Neural cell (in vitro differentiated cells): ENCODE measurements around the gene ARNT2. TPM values are rescaled to one million over a fixed set of nuclear protein-coding genes. Genes with fewer than 3 reads are reported as not detected.

Experiments
- H2AFZ ChIP-seq: fragments of 200-600, 300-800 bp; sonication (generic), shearing (Covaris generic); 2 replicates; pipeline ENCODE4 v1.6.0; 2014; ENCODE audit warnings: low read depth, mild to moderate bottlenecking, antibody characterized with exemption, low read length, moderate library complexity
- H3F3A ChIP-seq: fragments of 200-600 bp; shearing (Covaris generic); 2 replicates; pipeline ENCODE4 v1.6.1; 2016; ENCODE audit warnings: mild to moderate bottlenecking, moderate library complexity, mixed read lengths, antibody characterized with exemption, low read length; ENCODE audit not compliant: insufficient read depth, poor library complexity, severe bottlenecking
- H3K27ac ChIP-seq: fragments of 200-600, 300-800 bp; sonication (generic), shearing (Covaris generic); 2 replicates; pipeline ENCODE4 v1.5.1; 2014; ENCODE audit warnings: mild to moderate bottlenecking, low read length, moderate library complexity
- H3K27me3 ChIP-seq: fragments of 300-800, 200-600 bp; sonication (generic), shearing (Covaris generic); 2 replicates; pipeline ENCODE4 v1.6.0; 2014; ENCODE audit warnings: mild to moderate bottlenecking, low read depth, low read length, moderate library complexity; ENCODE audit not compliant: insufficient read depth
- H3K36me3 ChIP-seq: fragments of 300-800, 200-600 bp; sonication (generic), shearing (Covaris generic); 2 replicates; pipeline ENCODE4 v1.5.1; 2014; ENCODE audit warnings: mild to moderate bottlenecking, antibody characterized with exemption, low read length, moderate library complexity; ENCODE audit not compliant: insufficient read depth
- H3K4me2 ChIP-seq: fragments of 300-800, 200-600 bp; sonication (generic), shearing (Covaris generic); 2 replicates; pipeline ENCODE4 v1.6.0; 2014; ENCODE audit warnings: mild to moderate bottlenecking, low read length
- H3K4me3 ChIP-seq: fragments of 300-800, 200-600 bp; sonication (generic), shearing (Covaris generic); 2 replicates; pipeline ENCODE4 v1.5.1; 2014; ENCODE audit warnings: mild to moderate bottlenecking, low read length, moderate library complexity
- H3K79me2 ChIP-seq: fragments of 200-600 bp; shearing (Covaris generic); replicated peaks from 2 replicates; pipeline ENCODE4 v1.6.0; 2014; ENCODE audit warnings: mild to moderate bottlenecking, low read length, moderate library complexity; ENCODE audit not compliant: insufficient read depth
- H3K9ac ChIP-seq: fragments of 300-800, 200-600 bp; sonication (generic), shearing (Covaris generic); 2 replicates; pipeline ENCODE4 v1.6.1; 2016; ENCODE audit warnings: mild to moderate bottlenecking, low read length, mixed read lengths
- H3K9me2 ChIP-seq: fragments of 200-600 bp; shearing (Covaris generic); 2 replicates; pipeline ENCODE4 v1.6.1; 2016; ENCODE audit warnings: mild to moderate bottlenecking, low read length, mixed read lengths; ENCODE audit not compliant: insufficient read depth
- H3K9me3 ChIP-seq: fragments of 200-600, 300-800 bp; sonication (generic), shearing (Covaris generic); 2 replicates; pipeline ENCODE4 v1.6.1; 2016; ENCODE audit warnings: mild to moderate bottlenecking, mixed run types, low read length, moderate library complexity, mixed read lengths
- H4K20me1 ChIP-seq: fragments of 200-600 bp; shearing (Covaris generic); 2 replicates; pipeline ENCODE4 v1.6.1; 2016; ENCODE audit warnings: mild to moderate bottlenecking, mixed run types; ENCODE audit not compliant: insufficient read depth
- EP300 ChIP-seq: fragments of 450-650 bp; conservative IDR thresholded peaks from 2 replicates; pipeline ENCODE4 v1.6.1; 2014; ENCODE audit warnings: antibody characterized with exemption, mild to moderate bottlenecking, moderate library complexity; ENCODE audit not compliant: poor library complexity, severe bottlenecking
- EZH2 ChIP-seq: fragments of 200-600, 300-800 bp; shearing (Covaris generic), sonication (generic); IDR thresholded peaks from 2 replicates; pipeline ENCODE4 v1.6.1; 2014; ENCODE audit warnings: antibody characterized with exemption, low read length, borderline replicate concordance, mild to moderate bottlenecking; ENCODE audit not compliant: insufficient read depth, poor library complexity, severe bottlenecking
- MXI1 ChIP-seq: fragments of 450-650 bp; conservative IDR thresholded peaks from 2 replicates; pipeline ENCODE4 v1.6.1; 2014; ENCODE audit warnings: antibody characterized with exemption, mild to moderate bottlenecking; ENCODE audit not compliant: poor library complexity, severe bottlenecking
- POLR2AphosphoS5 ChIP-seq: IDR thresholded peaks from 2 replicates; pipeline ENCODE4 v1.6.1; 2012
- RAD21 ChIP-seq: fragments of 450-650 bp; conservative IDR thresholded peaks from 2 replicates; pipeline ENCODE4 v1.6.1; 2014; ENCODE audit warnings: antibody characterized with exemption, mild to moderate bottlenecking, moderate library complexity
- SMC3 ChIP-seq: fragments of 450-650 bp; conservative IDR thresholded peaks from 2 replicates; pipeline ENCODE4 v1.6.1; 2014; ENCODE audit warnings: antibody characterized with exemption, mild to moderate bottlenecking, moderate library complexity; ENCODE audit not compliant: poor library complexity
- TAF1 ChIP-seq: IDR thresholded peaks from 2 replicates; pipeline ENCODE4 v1.6.1; 2012; ENCODE audit warnings: low read depth
- polyA plus RNA-seq: library from polyadenylated mRNA; depleted of rRNA; stranded (reverse); fragments of >200 nt; gene quantifications from 2 replicates; pipeline ENCODE4 v1.2.3, GENCODE V29; 2014
- TF ChIP-seq, protein P1 (sequence below): fragments of 450-650 bp; IDR thresholded peaks from 2 replicates; pipeline ENCODE4 v1.5.1; 2014; ENCODE audit warnings: antibody characterized with exemption, mild to moderate bottlenecking, moderate library complexity; ENCODE audit not compliant: poor library complexity, severe bottlenecking
- TF ChIP-seq, protein P2 (sequence below): IDR thresholded peaks from 2 replicates; pipeline ENCODE4 v1.6.1; 2012; ENCODE audit warnings: borderline replicate concordance

Gene ARNT2
- polyA plus RNA-seq, 1 donor from 2014 or later = 41.2 TPM

DNA sequence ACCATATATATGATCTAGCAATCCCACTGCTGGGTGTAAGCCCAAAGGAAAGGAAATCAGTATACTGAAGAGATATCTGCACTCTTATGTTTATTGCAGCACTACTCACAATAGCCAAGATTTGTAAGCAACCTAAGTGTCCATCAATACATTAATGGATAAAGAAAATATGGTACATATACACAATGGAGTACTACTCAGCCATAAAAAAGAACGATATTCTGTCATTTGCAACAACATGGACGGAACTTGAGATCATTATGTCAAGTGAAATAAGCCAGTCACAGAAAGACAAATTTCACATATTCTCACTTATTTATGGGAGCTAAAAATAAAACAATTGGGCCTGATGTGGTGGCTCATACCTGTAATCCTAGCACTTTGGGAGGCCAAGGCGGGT, 21.9 kb upstream of the ARNT2 start:
- Histone ChIP-seq H3F3A (no peaks in the 10 kb centered on the region), H3K4me2 (no peak overlapping the region), H3K27ac (no peak overlapping the region), H3K9me2 (no peaks in the 10 kb centered on the region), H3K4me3 (no peak overlapping the region), H3K79me2 (no peaks in the 10 kb centered on the region), H3K27me3 (no peaks in the 10 kb centered on the region), H3K9ac (no peak overlapping the region), H2AFZ (no peak overlapping the region), H3K36me3 (no peaks in the 10 kb centered on the region), H3K9me3 (no peaks in the 10 kb centered on the region), H4K20me1 (no peaks in the 10 kb centered on the region)
- TF ChIP-seq, protein P1, sequence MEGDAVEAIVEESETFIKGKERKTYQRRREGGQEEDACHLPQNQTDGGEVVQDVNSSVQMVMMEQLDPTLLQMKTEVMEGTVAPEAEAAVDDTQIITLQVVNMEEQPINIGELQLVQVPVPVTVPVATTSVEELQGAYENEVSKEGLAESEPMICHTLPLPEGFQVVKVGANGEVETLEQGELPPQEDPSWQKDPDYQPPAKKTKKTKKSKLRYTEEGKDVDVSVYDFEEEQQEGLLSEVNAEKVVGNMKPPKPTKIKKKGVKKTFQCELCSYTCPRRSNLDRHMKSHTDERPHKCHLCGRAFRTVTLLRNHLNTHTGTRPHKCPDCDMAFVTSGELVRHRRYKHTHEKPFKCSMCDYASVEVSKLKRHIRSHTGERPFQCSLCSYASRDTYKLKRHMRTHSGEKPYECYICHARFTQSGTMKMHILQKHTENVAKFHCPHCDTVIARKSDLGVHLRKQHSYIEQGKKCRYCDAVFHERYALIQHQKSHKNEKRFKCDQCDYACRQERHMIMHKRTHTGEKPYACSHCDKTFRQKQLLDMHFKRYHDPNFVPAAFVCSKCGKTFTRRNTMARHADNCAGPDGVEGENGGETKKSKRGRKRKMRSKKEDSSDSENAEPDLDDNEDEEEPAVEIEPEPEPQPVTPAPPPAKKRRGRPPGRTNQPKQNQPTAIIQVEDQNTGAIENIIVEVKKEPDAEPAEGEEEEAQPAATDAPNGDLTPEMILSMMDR = no peak
- no peak for TF ChIP-seq RAD21
- no peak for TF ChIP-seq MXI1
- no peak for TF ChIP-seq EP300
- no peak for TF ChIP-seq SMC3
- TF ChIP-seq EZH2 = no peak
- no peak for TF ChIP-seq TAF1
- no peak for TF ChIP-seq POLR2AphosphoS5
- TF ChIP-seq, protein P2, sequence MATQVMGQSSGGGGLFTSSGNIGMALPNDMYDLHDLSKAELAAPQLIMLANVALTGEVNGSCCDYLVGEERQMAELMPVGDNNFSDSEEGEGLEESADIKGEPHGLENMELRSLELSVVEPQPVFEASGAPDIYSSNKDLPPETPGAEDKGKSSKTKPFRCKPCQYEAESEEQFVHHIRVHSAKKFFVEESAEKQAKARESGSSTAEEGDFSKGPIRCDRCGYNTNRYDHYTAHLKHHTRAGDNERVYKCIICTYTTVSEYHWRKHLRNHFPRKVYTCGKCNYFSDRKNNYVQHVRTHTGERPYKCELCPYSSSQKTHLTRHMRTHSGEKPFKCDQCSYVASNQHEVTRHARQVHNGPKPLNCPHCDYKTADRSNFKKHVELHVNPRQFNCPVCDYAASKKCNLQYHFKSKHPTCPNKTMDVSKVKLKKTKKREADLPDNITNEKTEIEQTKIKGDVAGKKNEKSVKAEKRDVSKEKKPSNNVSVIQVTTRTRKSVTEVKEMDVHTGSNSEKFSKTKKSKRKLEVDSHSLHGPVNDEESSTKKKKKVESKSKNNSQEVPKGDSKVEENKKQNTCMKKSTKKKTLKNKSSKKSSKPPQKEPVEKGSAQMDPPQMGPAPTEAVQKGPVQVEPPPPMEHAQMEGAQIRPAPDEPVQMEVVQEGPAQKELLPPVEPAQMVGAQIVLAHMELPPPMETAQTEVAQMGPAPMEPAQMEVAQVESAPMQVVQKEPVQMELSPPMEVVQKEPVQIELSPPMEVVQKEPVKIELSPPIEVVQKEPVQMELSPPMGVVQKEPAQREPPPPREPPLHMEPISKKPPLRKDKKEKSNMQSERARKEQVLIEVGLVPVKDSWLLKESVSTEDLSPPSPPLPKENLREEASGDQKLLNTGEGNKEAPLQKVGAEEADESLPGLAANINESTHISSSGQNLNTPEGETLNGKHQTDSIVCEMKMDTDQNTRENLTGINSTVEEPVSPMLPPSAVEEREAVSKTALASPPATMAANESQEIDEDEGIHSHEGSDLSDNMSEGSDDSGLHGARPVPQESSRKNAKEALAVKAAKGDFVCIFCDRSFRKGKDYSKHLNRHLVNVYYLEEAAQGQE = no peak

DNA sequence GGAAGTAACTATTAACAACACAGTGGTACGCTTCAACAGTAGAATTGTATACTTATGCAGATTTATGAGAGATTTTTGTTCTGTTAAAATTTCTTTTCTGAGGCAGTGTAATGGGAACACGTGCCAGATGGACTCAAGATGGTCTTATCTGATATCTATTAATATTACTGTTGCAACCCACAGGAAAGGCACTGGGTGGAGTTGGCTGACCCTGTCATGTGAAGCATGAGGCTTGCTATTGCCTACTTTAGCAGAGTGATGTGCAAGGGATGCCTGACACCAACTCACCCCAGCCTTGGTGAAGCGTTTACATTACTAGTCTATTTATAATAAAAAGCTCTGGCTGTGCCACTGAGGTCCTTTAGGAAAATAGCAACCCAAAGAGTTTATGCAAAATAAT, 19.8 kb upstream of the ARNT2 start:
- Histone ChIP-seq H3K9ac (no peak overlapping the region), H4K20me1 (no peaks in the 10 kb centered on the region), H3K9me3 (no peaks in the 10 kb centered on the region), H3K36me3 (no peaks in the 10 kb centered on the region), H3K27me3 (no peaks in the 10 kb centered on the region), H3F3A (no peaks in the 10 kb centered on the region), H3K4me2 (no peak overlapping the region), H3K27ac (no peak overlapping the region), H3K79me2 (no peaks in the 10 kb centered on the region), H3K4me3 (no peak overlapping the region), H3K9me2 (no peaks in the 10 kb centered on the region), H2AFZ (no peak overlapping the region)
- TF ChIP-seq SMC3 = no peak

DNA sequence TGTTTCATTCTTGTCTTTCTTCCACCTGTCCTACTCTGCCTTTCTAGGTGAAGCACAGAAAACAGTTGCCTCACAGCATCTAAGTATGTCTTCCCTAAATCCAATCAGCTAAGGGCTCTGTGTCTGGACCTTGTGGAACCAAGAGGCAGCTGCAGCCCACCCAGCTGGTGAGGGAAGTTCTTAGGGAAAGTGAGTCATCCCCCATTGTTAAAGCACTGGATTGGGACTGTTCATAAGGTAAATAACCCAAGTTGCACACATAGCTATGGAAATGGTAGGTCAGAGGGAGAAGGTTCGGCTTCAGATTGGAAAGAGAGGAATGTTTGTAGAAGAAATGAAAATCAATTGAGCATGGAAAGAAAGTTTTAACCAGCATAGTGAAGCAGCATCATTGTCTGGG, 18.0 kb upstream of the ARNT2 start:
- Histone ChIP-seq H3K9ac (no peak overlapping the region), H4K20me1 (no peaks in the 10 kb centered on the region), H3F3A (no peaks in the 10 kb centered on the region), H3K4me2 (no peak overlapping the region), H3K9me3 (no peaks in the 10 kb centered on the region), H3K9me2 (no peaks in the 10 kb centered on the region), H2AFZ (no peak overlapping the region), H3K36me3 (no peaks in the 10 kb centered on the region), H3K27ac (no peak overlapping the region), H3K27me3 (no peaks in the 10 kb centered on the region), H3K79me2 (no peaks in the 10 kb centered on the region), H3K4me3 (no peak overlapping the region)
- TF ChIP-seq MXI1 = no peak
- no peak for TF ChIP-seq EP300
- no peak for TF ChIP-seq EZH2
- no peak for TF ChIP-seq SMC3
- no peak for TF ChIP-seq TAF1
- TF ChIP-seq, protein P1 = no peak
- TF ChIP-seq, protein P2 = no peak
- TF ChIP-seq RAD21 = no peak
- no peak for TF ChIP-seq POLR2AphosphoS5
